CD4-positive, alpha-beta memory T cell (primary cell): ENCODE measurements around the gene RALBP1. TPM values are rescaled to one million over a fixed set of nuclear protein-coding genes. Genes with fewer than 3 reads are reported as not detected.
"Not testable (repeated sequence)": the region's sequence is repeated elsewhere in the genome, so short reads cannot be mapped to it uniquely, and the experiment has no call there.

ENCODE experiments used
- CTCF ChIA-PET: fragments of 350-600 bp; sonication (Branson Sonifier 250); formaldehyde crosslinking; loops from one replicate; lab custom pipeline; 2021; ENCODE audit warnings: inconsistent platforms; ENCODE audit not compliant: partially characterized antibody; lab: Charles Lee
- POLR2A ChIA-PET: fragments of 350-600 bp; sonication (Branson Sonifier 250); formaldehyde crosslinking; loops from one replicate; lab custom pipeline; 2021; ENCODE audit not compliant: partially characterized antibody; lab: Charles Lee
- DNase-seq, 5 donors: peaks; one replicate each; pipeline versions ENCODE4 v3.0.0 to v3.0.0-alpha.2; 2020 to 2022; ENCODE audit warnings: mixed read lengths in 1 of 5
- H3K27ac ChIP-seq: one replicate; pipeline ENCODE4 v1.7.0; 2013; ENCODE audit warnings: low read depth, low read length
- H3K27me3 ChIP-seq: 2 replicates; pipeline ENCODE4 v1.7.0; 2013; ENCODE audit warnings: mild to moderate bottlenecking, low read length, moderate library complexity; ENCODE audit not compliant: insufficient read depth
- H3K36me3 ChIP-seq: 2 replicates; pipeline ENCODE4 v1.7.0; 2013; ENCODE audit warnings: mild to moderate bottlenecking, low read length, moderate library complexity; ENCODE audit not compliant: insufficient read depth
- H3K4me1 ChIP-seq: 2 replicates; pipeline ENCODE4 v1.7.0; 2013; ENCODE audit warnings: mild to moderate bottlenecking, low read length, moderate library complexity; ENCODE audit not compliant: insufficient read depth
- H3K4me3 ChIP-seq, 2 donors: one replicate each; pipeline ENCODE4 v1.7.0; 2013; ENCODE audit warnings: low read length in 2 of 2, mild to moderate bottlenecking in 1 of 2
- H3K9me3 ChIP-seq, 2 donors: one replicate each; pipeline ENCODE4 v1.7.0; 2013; ENCODE audit warnings: low read length in 2 of 2, control low read depth in 1 of 2; ENCODE audit not compliant: control insufficient read depth in 1 of 2
- H3K27ac Mint-ChIP-seq, 7 donors: one replicate each; pipeline ENCODE4 v1.8.0; 2020 to 2021; ENCODE audit warnings: mixed read lengths in 7 of 7, mild to moderate bottlenecking in 6 of 7, inconsistent platforms in 3 of 7, moderate library complexity in 3 of 7
- H3K27me3 Mint-ChIP-seq, 2 donors: one replicate each; pipeline ENCODE4 v1.8.0; 2020 to 2021; ENCODE audit warnings: mixed read lengths in 2 of 2
- H3K36me3 Mint-ChIP-seq, 2 donors: one replicate each; pipeline ENCODE4 v1.8.0; 2020 to 2021; ENCODE audit warnings: mixed read lengths in 2 of 2, inconsistent platforms in 1 of 2, mild to moderate bottlenecking in 1 of 2
- H3K4me1 Mint-ChIP-seq, 4 donors: one replicate each; pipeline ENCODE4 v1.8.0; 2020 to 2021; ENCODE audit warnings: mixed read lengths in 4 of 4, mild to moderate bottlenecking in 1 of 4
- H3K4me3 Mint-ChIP-seq, 8 donors: one replicate each; pipeline ENCODE4 v1.8.0; 2020 to 2021; ENCODE audit warnings: mixed read lengths in 8 of 8, mild to moderate bottlenecking in 7 of 8, moderate library complexity in 6 of 8, inconsistent platforms in 3 of 8
- H3K9me3 Mint-ChIP-seq, 8 donors: one replicate each; pipeline ENCODE4 v1.8.0; 2020 to 2021; ENCODE audit warnings: mixed read lengths in 8 of 8, mild to moderate bottlenecking in 5 of 8, inconsistent platforms in 3 of 8, moderate library complexity in 1 of 8
- intact Hi-C: fragments of 100-400 bp; cut with micrococcal nuclease; formaldehyde crosslinking; loops from one replicate; pipeline ENCODE4 v1.15.1; 2023
- polyA plus RNA-seq, 2 donors: library from polyadenylated mRNA; unstranded; fragments of 300-500 nt; fragmentation: Illumina TruSeq; gene quantifications; one replicate each; pipeline ENCODE4 v1.2.3, GENCODE V29; 2021
- total RNA-seq, 2 experiments: library from RNA; stranded (reverse); gene quantifications; one replicate each; pipeline ENCODE4 v1.2.3, GENCODE V29; 2021

Gene RALBP1
- total and polyA plus RNA-seq, 4 experiments from 2014 or later: 33.9 to 49.9 (median 46.9) TPM

DNA sequence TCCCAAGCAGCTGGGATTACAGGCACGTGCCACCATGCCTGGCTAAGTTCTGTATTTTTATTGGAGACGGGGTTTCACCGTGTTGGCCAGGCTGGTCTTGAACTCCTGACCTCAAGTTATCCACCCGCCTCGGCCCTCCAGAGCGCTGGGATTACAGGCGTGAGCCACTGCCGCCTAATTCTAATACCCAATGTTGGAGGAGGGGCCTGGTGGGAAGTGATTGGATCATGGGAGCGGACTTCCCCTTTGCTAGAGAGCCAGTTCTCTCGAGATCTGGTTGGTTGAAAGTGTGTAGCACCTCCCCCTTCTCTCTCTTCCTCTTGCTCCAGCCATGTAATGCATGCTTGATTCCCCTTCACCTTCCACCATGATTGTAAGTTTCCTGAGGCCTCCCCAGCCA lies 42.2 kb upstream of the RALBP1 start:
- DNase-seq, POLR2A ChIA-PET, H3K4me1 ChIP-seq, H3K27ac ChIP-seq, H3K9me3 Mint-ChIP-seq, intact Hi-C loops, H3K4me1 Mint-ChIP-seq, H3K27me3 Mint-ChIP-seq, H3K27me3 ChIP-seq, H3K9me3 ChIP-seq, H3K36me3 ChIP-seq, H3K4me3 ChIP-seq, H3K36me3 Mint-ChIP-seq, CTCF ChIA-PET, H3K4me3 Mint-ChIP-seq, H3K27ac Mint-ChIP-seq: not testable (repeated sequence)

GRCh38 chr18:9433671-9434121 lies 41.6 kb upstream of the RALBP1 start:
- POLR2A ChIA-PET: no interaction called here
- no peaks in the 10 kb centered on the region for H3K9me3 ChIP-seq
- no peak overlapping the region for H3K4me3 Mint-ChIP-seq
- H3K36me3 Mint-ChIP-seq: no peaks in the 10 kb centered on the region
- no peaks in the 10 kb centered on the region for H3K36me3 ChIP-seq
- H3K27ac ChIP-seq: no peak overlapping the region
- no peaks in the 10 kb centered on the region for H3K27me3 ChIP-seq
- intact Hi-C loops: no loop called here
- peaks cover 0 to 5% (median 0%) of the 10 kb centered on the region in 8 donors for H3K9me3 Mint-ChIP-seq
- CTCF ChIA-PET: no interaction called here
- H3K4me3 ChIP-seq: no peak overlapping the region
- no peaks in the 10 kb centered on the region for H3K4me1 Mint-ChIP-seq
- H3K27me3 Mint-ChIP-seq: peaks cover 6 to 8% of the 10 kb centered on the region in 2 donors
- H3K27ac Mint-ChIP-seq: no peak overlapping the region
- H3K4me1 ChIP-seq: no peaks in the 10 kb centered on the region
- no peak for DNase-seq

DNA sequence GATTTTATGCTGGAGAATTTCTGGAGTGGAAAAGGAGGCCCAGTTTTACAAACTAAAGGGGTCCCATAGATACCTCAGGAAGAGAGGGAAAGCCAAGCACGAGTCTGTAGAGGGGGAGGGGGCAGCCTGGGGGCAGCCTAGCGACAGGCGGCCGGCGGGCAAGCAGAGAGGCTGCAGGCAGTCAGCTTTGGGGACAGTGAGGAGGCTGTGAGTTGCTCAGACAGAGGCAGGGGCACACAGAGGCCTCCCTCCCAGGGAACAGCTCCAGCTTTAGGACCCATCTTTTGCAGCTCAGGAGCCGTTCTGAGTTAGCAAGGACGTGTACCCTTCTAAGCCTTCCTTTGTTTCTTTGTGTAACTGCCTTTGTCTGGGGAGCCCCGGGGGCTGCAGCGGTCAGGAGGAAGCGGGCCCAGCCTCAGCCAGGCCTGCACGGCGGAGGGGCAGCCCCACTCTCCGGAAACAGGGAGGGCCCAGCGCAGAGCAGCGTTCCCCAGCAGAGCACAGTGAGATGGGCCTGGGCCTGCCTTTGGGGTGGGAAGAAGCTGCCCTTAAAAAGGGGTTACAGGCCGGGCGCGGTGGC lies 41.1 kb upstream of the RALBP1 start:
- Mint-ChIP-seq H3K27me3 (peaks cover 6 to 8% of the 10 kb centered on the region in 2 donors), H3K9me3 (peaks cover 0 to 5% (median 0%) of the 10 kb centered on the region in 8 donors), H3K27ac (no peak overlapping the region), H3K36me3 (no peaks in the 10 kb centered on the region), H3K4me3 (no peak overlapping the region), H3K4me1 (no peaks in the 10 kb centered on the region)
- ChIA-PET POLR2A (no interaction called here), CTCF (no interaction called here)
- DNase-seq: no peak
- H3K27me3 ChIP-seq: no peaks in the 10 kb centered on the region
- H3K27ac ChIP-seq: no peak overlapping the region
- H3K9me3 ChIP-seq: no peaks in the 10 kb centered on the region
- H3K4me1 ChIP-seq: no peaks in the 10 kb centered on the region
- H3K36me3 ChIP-seq: no peaks in the 10 kb centered on the region
- no peak overlapping the region for H3K4me3 ChIP-seq
- intact Hi-C loops: no loop called here

DNA sequence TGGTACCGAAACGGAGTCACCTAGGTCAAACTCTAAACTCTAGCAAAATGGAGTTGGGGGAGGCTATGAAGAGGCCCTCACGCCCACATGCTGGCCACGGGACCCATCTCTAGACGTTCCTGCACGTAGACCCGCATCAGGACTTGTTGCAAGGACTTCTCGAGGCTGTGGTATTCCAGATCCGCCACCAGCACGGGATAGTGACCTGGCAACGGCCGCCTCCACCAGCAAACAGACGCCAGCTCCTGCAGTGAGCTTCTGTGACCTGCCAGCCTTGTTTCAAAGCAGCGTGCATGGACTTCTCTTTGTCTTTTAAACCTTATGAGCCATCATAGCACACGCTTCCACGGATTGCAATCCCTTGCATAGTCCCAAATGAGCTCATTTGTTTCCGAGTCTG lies 40.3 kb upstream of the RALBP1 start:
- intact Hi-C loops: no loop called here
- Histone ChIP-seq H3K36me3 (no peaks in the 10 kb centered on the region), H3K27me3 (no peaks in the 10 kb centered on the region), H3K4me1 (no peaks in the 10 kb centered on the region), H3K9me3 (no peaks in the 10 kb centered on the region), H3K27ac (no peak overlapping the region), H3K4me3 (no peak overlapping the region)
- POLR2A ChIA-PET: no interaction called here
- Mint-ChIP-seq H3K27me3 (peaks cover 6 to 7% of the 10 kb centered on the region in 2 donors), H3K9me3 (peaks cover 0 to 5% (median 0%) of the 10 kb centered on the region in 8 donors), H3K27ac (no peak overlapping the region), H3K4me1 (no peaks in the 10 kb centered on the region), H3K4me3 (no peak overlapping the region), H3K36me3 (no peaks in the 10 kb centered on the region)
- CTCF ChIA-PET: no interaction called here
- no peak for DNase-seq

DNA sequence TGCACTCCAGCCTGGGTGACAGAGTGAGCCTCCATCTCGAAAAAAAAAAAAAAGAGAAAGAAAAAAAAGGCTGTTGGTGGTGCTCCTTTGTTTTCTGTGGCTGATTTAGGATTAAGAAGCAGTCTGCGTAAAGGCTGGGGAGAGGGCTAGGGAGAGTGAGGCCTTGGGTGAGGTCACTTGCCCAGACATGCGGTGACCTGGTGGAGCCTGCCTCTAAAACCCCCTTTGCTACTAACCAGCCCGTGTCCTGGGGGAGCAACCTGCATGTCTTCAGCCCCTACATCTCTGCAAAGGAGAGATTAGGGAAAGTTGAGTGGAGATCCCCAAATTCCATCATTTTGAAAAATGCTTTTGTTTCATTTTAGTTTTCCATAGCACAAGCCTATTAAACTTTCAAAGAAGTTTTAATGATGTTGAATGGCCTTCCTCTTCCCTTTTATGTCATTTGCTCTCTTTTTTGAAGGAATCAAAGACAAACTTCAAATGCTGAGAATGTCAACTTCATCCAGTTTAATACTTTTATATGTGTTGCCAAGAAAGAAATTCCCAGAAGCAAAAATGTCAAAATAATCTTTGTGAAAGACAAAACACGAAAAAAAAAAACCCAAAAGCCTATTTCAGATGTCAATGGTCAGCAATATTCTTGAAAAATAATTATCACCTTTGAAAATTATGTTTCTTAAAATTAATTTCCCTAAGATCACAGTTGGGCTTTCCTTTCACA lies 38.9 kb upstream of the RALBP1 start:
- Mint-ChIP-seq H3K4me1 (no peaks in the 10 kb centered on the region), H3K9me3 (no peaks in the 10 kb centered on the region), H3K27ac (no peak overlapping the region), H3K4me3 (no peak overlapping the region), H3K27me3 (peaks cover 6 to 7% of the 10 kb centered on the region in 2 donors), H3K36me3 (no peaks in the 10 kb centered on the region)
- ChIA-PET CTCF (no interaction called here), POLR2A (no interaction called here)
- no peak for DNase-seq
- intact Hi-C loops: no loop called here
- no peaks in the 10 kb centered on the region for H3K36me3 ChIP-seq
- no peaks in the 10 kb centered on the region for H3K27me3 ChIP-seq
- H3K4me3 ChIP-seq: no peak overlapping the region
- H3K27ac ChIP-seq: no peak overlapping the region
- no peaks in the 10 kb centered on the region for H3K4me1 ChIP-seq
- no peaks in the 10 kb centered on the region for H3K9me3 ChIP-seq

- POLR2A ChIA-PET: no interaction called here
- no peaks in the 10 kb centered on the region for H3K4me1 Mint-ChIP-seq
- H3K27me3 Mint-ChIP-seq: peaks cover 6 to 7% of the 10 kb centered on the region in 2 donors
- H3K4me3 ChIP-seq: no peak overlapping the region
- intact Hi-C loops: no loop called here
- no peaks in the 10 kb centered on the region for H3K36me3 ChIP-seq
- H3K4me3 Mint-ChIP-seq: no peak overlapping the region
- no peak overlapping the region for H3K27ac ChIP-seq
- no peaks in the 10 kb centered on the region for H3K27me3 ChIP-seq
- no peaks in the 10 kb centered on the region for H3K36me3 Mint-ChIP-seq
- H3K9me3 ChIP-seq: no peaks in the 10 kb centered on the region
- H3K9me3 Mint-ChIP-seq: no peaks in the 10 kb centered on the region
- H3K4me1 ChIP-seq: no peaks in the 10 kb centered on the region
- no peak overlapping the region for H3K27ac Mint-ChIP-seq
- no peak for DNase-seq
- CTCF ChIA-PET: no interaction called here
Measured at GRCh38 chr18:9437021-9437437, 38.3 kb upstream of the RALBP1 start.

DNA sequence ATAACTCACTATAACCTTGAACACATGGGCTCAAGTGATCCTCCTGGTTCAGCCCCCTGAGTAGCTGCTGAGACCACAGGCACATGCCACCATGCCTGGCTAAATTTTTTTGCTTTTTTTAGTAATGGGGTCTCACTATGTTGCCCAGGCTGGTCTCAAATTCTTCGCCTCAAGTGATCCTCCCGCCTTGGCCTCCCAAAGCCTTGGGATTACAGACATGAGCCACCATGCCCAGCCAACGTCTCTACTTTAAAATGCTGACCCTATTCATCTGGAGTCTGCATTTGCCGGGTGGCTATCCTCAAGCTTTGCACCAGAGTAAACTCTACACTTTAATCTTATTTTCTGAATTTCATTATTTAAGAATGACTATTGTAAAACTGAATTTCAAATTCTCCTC lies 37.6 kb upstream of the RALBP1 start:
- Histone ChIP-seq H3K4me3 (no peak overlapping the region), H3K9me3 (no peaks in the 10 kb centered on the region), H3K4me1 (no peaks in the 10 kb centered on the region), H3K27me3 (no peaks in the 10 kb centered on the region), H3K27ac (no peak overlapping the region), H3K36me3 (no peaks in the 10 kb centered on the region)
- CTCF ChIA-PET: no interaction called here
- intact Hi-C loops: no loop called here
- H3K4me3 Mint-ChIP-seq: no peak overlapping the region
- no peaks in the 10 kb centered on the region for H3K4me1 Mint-ChIP-seq
- no peaks in the 10 kb centered on the region for H3K36me3 Mint-ChIP-seq
- POLR2A ChIA-PET: no interaction called here
- DNase-seq: no peak
- H3K27me3 Mint-ChIP-seq: peaks cover 6 to 7% of the 10 kb centered on the region in 2 donors
- H3K27ac Mint-ChIP-seq: no peak overlapping the region
- H3K9me3 Mint-ChIP-seq: no peaks in the 10 kb centered on the region
